SH-SY5Y (cell line): ENCODE measurements around the gene GNA15.

Source experiments
- GATA2 ChIP-seq: IDR thresholded peaks from 2 replicates; pipeline ENCODE4 v1.6.1; 2011; ENCODE audit warnings: mild to moderate bottlenecking, low read depth, low read length
- GATA3 ChIP-seq: IDR thresholded peaks from 2 replicates; pipeline ENCODE4 v1.6.1; 2011; ENCODE audit warnings: low read depth, mild to moderate bottlenecking, low read length, moderate library complexity

- TF ChIP-seq GATA2 (no peak), GATA3 (no peak)
These were observed 63.3 kb downstream of the GNA15 start for GRCh38 chr19:3198901-3199700.
